ACC112 (cell line): ENCODE measurements around the gene NSD1.

Experiments used
- H2AFZ ChIP-seq: fragments of 200-600 bp; sonication (generic); one replicate; pipeline ENCODE4 v1.6.0; 2017; ENCODE audit warnings: antibody characterized with exemption, low read length; ENCODE audit not compliant: unreplicated experiment
- H3K27ac ChIP-seq: fragments of 200-600 bp; sonication (generic); 2 replicates; pipeline ENCODE4 v1.5.1; 2014; ENCODE audit warnings: low read depth, mild to moderate bottlenecking, antibody characterized with exemption, low read length, moderate library complexity
- H3K27me3 ChIP-seq: fragments of 200-600 bp; sonication (generic); 2 replicates; pipeline ENCODE4 v1.6.1; 2014; ENCODE audit warnings: mild to moderate bottlenecking, antibody characterized with exemption, low read length, moderate library complexity, mixed read lengths; ENCODE audit not compliant: insufficient read depth
- H3K36me3 ChIP-seq: fragments of 200-600 bp; sonication (generic); 2 replicates; pipeline ENCODE4 v1.6.1; 2016; ENCODE audit warnings: mild to moderate bottlenecking, antibody characterized with exemption, low read length, moderate library complexity, mixed read lengths; ENCODE audit not compliant: insufficient read depth
- H3K4me1 ChIP-seq: fragments of 200-600 bp; sonication (generic); one replicate; pipeline ENCODE4 v1.6.1; 2016; ENCODE audit warnings: low read length, mixed read lengths; ENCODE audit not compliant: insufficient read depth, unreplicated experiment, control insufficient read depth
- H3K4me3 ChIP-seq: fragments of 200-600 bp; sonication (generic); 2 replicates; pipeline ENCODE4 v1.5.1; 2014; ENCODE audit warnings: mild to moderate bottlenecking, low read depth, low read length
- H3K79me2 ChIP-seq: fragments of 200-600 bp; sonication (generic); one replicate; pipeline ENCODE4 v1.6.0; 2016; ENCODE audit warnings: low read length; ENCODE audit not compliant: control insufficient read depth, unreplicated experiment, insufficient read depth

NSD1 gene

GRCh38 chr5:177260961-177261360, 127.4 kb downstream of the NSD1 start:
- Histone ChIP-seq H3K27ac (no peak overlapping the region), H3K36me3 (peaks cover 27% of the 10 kb centered on the region), H3K79me2 (no peaks in the 10 kb centered on the region), H3K4me1 (no peaks in the 10 kb centered on the region), H3K27me3 (no peaks in the 10 kb centered on the region), H3K4me3 (no peak overlapping the region), H2AFZ (no peak overlapping the region)

GRCh38 chr5:177261510-177261909, 127.9 kb downstream of the NSD1 start:
- no peak overlapping the region for H3K27ac ChIP-seq
- no peaks in the 10 kb centered on the region for H3K4me1 ChIP-seq
- no peaks in the 10 kb centered on the region for H3K27me3 ChIP-seq
- no peaks in the 10 kb centered on the region for H3K79me2 ChIP-seq
- H2AFZ ChIP-seq: no peak overlapping the region
- no peak overlapping the region for H3K4me3 ChIP-seq
- H3K36me3 ChIP-seq: peaks cover 26% of the 10 kb centered on the region

GRCh38 chr5:177264178-177264577, 130.6 kb downstream of the NSD1 start:
- no peaks in the 10 kb centered on the region for H3K27me3 ChIP-seq
- H3K4me1 ChIP-seq: no peaks in the 10 kb centered on the region
- no peak overlapping the region for H2AFZ ChIP-seq
- peaks cover 23% of the 10 kb centered on the region for H3K36me3 ChIP-seq
- H3K79me2 ChIP-seq: no peaks in the 10 kb centered on the region
- H3K27ac ChIP-seq: no peak overlapping the region
- H3K4me3 ChIP-seq: no peak overlapping the region

- Histone ChIP-seq H2AFZ (no peak overlapping the region), H3K4me1 (peaks cover 5% of the 10 kb centered on the region), H3K27me3 (no peaks in the 10 kb centered on the region), H3K27ac (no peak overlapping the region), H3K4me3 (no peak overlapping the region), H3K36me3 (peaks cover 23% of the 10 kb centered on the region), H3K79me2 (peaks cover under 1% of the 10 kb centered on the region)
Observed at GRCh38 chr5:177265395-177265794, 131.8 kb downstream of the NSD1 start.

GRCh38 chr5:177269232-177269895, 135.8 kb downstream of the NSD1 start:
- no peak overlapping the region for H2AFZ ChIP-seq
- H3K79me2 ChIP-seq: peaks cover 2% of the 10 kb centered on the region
- peaks cover 14% of the 10 kb centered on the region for H3K4me1 ChIP-seq
- H3K4me3 ChIP-seq: no peak overlapping the region
- no peaks in the 10 kb centered on the region for H3K27me3 ChIP-seq
- no peak overlapping the region for H3K27ac ChIP-seq
- H3K36me3 ChIP-seq: peaks cover 29% of the 10 kb centered on the region

- Histone ChIP-seq H3K36me3 (peaks cover 29% of the 10 kb centered on the region), H2AFZ (no peak overlapping the region)
Observed at GRCh38 chr5:177269976-177270375, 136.4 kb downstream of the NSD1 start.

GRCh38 chr5:177270653-177271052, 137.1 kb downstream of the NSD1 start:
- no peaks in the 10 kb centered on the region for H3K27me3 ChIP-seq
- H3K36me3 ChIP-seq: peaks cover 31% of the 10 kb centered on the region
- H3K4me1 ChIP-seq: peaks cover 14% of the 10 kb centered on the region

More at GRCh38 chr5:177269976-177270375, 136.4 kb downstream of the NSD1 start:
- no peaks in the 10 kb centered on the region for H3K27me3 ChIP-seq
- peaks cover 3% of the 10 kb centered on the region for H3K79me2 ChIP-seq
- peaks cover 14% of the 10 kb centered on the region for H3K4me1 ChIP-seq
- no peak overlapping the region for H3K27ac ChIP-seq
- no peak overlapping the region for H3K4me3 ChIP-seq

GRCh38 chr5:177271113-177271512, 137.5 kb downstream of the NSD1 start:
- Histone ChIP-seq H2AFZ (no peak overlapping the region), H3K4me1 (peaks cover 14% of the 10 kb centered on the region), H3K27ac (no peak overlapping the region; the same call in 1 of the 2 replicates), H3K36me3 (peaks cover 31% of the 10 kb centered on the region), H3K79me2 (peaks cover 5% of the 10 kb centered on the region), H3K4me3 (no peak overlapping the region), H3K27me3 (no peaks in the 10 kb centered on the region)

More at GRCh38 chr5:177270653-177271052, 137.1 kb downstream of the NSD1 start:
- Histone ChIP-seq H3K4me3 (no peak overlapping the region), H3K27ac (no peak overlapping the region; the same call in 1 of the 2 replicates), H2AFZ (no peak overlapping the region), H3K79me2 (peaks cover 5% of the 10 kb centered on the region)

- Histone ChIP-seq H3K4me1 (peaks cover 5% of the 10 kb centered on the region), H3K27me3 (no peaks in the 10 kb centered on the region), H3K36me3 (peaks cover 28% of the 10 kb centered on the region; the same call in 1 of the 2 replicates), H3K79me2 (peaks cover 3% of the 10 kb centered on the region), H3K27ac (no peak overlapping the region), H2AFZ (no peak overlapping the region), H3K4me3 (no peak overlapping the region)
Observed at GRCh38 chr5:177275883-177276282, 142.3 kb downstream of the NSD1 start.

GRCh38 chr5:177276886-177277285, 143.3 kb downstream of the NSD1 start:
- H3K4me1 ChIP-seq: no peaks in the 10 kb centered on the region
- peaks cover 29% of the 10 kb centered on the region; the same call in 1 of the 2 replicates for H3K36me3 ChIP-seq
- H2AFZ ChIP-seq: no peak overlapping the region
- H3K79me2 ChIP-seq: peaks cover 3% of the 10 kb centered on the region
- H3K4me3 ChIP-seq: no peak overlapping the region
- no peak overlapping the region for H3K27ac ChIP-seq
- no peaks in the 10 kb centered on the region for H3K27me3 ChIP-seq

- H3K79me2 ChIP-seq: no peaks in the 10 kb centered on the region
- peaks cover 11% of the 10 kb centered on the region; the same call in 1 of the 2 replicates for H3K36me3 ChIP-seq
- no peak overlapping the region for H3K4me3 ChIP-seq
- no peaks in the 10 kb centered on the region for H3K27me3 ChIP-seq
- H3K27ac ChIP-seq: no peak overlapping the region
- no peak overlapping the region for H2AFZ ChIP-seq
- H3K4me1 ChIP-seq: no peaks in the 10 kb centered on the region
Observed at GRCh38 chr5:177288191-177288590, 154.6 kb downstream of the NSD1 start.
